ENCODE results near the gene NCOA1.

- no peak for TF ChIP-seq CTCF (IDR thresholded peaks at IDR 0.05; ENCODE audit: low read depth, low read length, poor library complexity, severe bottlenecking)
- no peak for TF ChIP-seq EZH2phosphoT487 (IDR thresholded peaks at IDR 0.05; ENCODE audit: borderline replicate concordance, low read length)
Measured at GRCh38 chr2:24544456-24545115, 53.5 kb downstream of the NCOA1 start.
